Fibroblast of upper back skin (primary cell): Measurements from ENCODE around the gene WRNIP1.
"Not testable (repeated sequence)": the region's sequence is repeated elsewhere in the genome, so short reads cannot be mapped to it uniquely, and the experiment has no call there.

Experiments
- DNase-seq: peaks from one replicate; pipeline ENCODE4 v3.0.0-alpha.2; 2013

WRNIP1 gene

GRCh38 chr6:2786269-2786668 lies 21.1 kb downstream of the WRNIP1 start:
- DNase-seq = no peak

DNA sequence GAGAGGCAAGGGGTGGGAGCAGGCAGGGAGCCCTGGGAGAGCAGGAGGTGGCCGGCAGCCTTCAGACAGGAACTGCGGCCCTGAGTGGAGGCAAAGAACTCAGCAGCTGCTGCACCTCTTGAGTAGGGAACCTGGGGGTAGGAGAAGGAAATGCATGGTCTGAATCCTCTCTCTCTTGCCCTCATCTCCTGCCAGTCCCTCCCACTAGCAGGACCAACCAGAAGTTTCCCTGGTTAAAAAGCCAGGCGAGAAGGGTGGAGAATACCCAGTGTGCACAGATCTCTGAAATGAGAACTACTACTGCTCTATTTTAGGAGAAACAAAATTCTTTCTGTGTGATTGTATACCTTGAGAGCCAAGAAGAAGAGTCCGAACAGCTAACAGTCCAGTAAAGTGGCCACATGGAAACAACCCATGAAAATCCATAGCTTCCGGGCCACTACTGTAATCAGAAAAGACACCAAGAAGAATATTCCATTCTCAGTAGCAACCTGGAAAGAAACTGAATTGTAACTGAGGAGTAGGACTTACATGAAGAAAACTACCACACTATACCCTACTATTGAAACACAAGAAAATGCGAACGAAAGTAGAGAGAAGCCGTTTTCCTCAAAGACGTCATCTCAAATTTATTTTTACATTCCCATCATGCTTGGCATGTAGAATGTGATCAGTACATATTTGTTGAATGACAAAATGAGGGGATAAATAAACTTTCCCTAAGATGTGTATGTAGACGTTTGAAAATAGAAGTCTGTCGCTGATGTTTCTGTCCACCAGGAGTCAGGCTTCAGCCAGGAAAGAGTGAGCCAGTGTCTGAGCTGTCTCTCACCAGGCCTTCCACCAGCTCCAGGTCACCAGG lies 25.6 kb downstream of the WRNIP1 start:
- peak; percentile 78 for DNase-seq

DNA sequence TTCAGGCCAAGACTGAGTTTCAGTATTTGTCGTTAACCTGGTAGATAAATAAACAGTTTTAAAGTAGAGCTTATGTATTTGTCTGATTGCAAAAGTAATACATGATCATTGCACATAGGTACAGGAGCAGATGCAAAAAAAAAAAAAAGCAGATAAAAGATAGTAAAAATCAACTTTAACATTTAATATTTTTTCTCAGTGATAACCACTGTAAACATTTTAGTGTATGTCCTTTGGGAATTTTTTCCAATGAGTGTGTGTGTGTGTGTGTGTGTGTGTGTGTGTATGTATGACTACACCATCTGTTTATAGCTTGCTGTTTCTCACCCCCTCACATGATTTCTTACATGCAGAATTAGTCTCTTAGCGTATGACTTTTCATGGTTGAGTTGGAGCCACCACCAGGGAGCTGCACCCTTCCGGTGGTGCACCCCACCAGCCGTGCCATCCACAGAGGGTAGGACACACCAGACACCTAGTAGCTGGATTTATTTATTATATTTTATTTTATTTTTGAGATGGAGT lies 26.3 kb downstream of the WRNIP1 start:
- no peak for DNase-seq

GRCh38 chr6:2792330-2793110 lies 27.3 kb downstream of the WRNIP1 start:
- DNase-seq = peak; percentile 50

DNA sequence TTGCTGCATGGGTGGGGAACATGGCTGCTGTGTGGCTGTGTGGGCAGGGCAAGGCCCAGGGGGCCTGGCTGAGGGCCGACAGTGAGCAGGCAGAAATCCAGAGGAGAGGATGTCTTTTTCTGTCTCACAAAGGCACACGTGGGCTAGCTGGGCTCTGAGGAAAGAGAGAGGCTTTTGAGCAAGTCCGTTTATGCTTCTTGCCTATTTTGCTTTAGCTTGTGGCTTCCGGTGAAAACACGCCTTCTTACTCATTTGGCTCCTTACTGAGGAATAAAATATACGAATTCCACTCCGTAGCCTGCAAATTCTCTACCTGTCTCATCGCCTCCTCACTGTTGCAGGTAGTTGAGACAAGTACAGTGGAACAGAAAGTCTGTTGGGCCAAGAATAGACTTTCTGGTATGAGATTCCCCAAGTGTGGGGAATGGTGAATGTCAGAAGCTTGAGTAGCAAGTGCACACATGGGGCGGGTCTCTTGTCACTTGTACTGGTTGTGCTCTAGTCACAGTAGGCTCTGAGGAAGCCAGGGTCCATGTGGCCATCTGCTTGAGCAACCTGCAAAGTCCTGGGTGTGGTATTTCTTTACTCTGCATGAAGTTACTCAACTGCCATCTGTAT lies 28.4 kb downstream of the WRNIP1 start:
- DNase-seq = no peak

GRCh38 chr6:2794171-2794730 lies 29.1 kb downstream of the WRNIP1 start:
- peak; percentile 24 for DNase-seq

DNA sequence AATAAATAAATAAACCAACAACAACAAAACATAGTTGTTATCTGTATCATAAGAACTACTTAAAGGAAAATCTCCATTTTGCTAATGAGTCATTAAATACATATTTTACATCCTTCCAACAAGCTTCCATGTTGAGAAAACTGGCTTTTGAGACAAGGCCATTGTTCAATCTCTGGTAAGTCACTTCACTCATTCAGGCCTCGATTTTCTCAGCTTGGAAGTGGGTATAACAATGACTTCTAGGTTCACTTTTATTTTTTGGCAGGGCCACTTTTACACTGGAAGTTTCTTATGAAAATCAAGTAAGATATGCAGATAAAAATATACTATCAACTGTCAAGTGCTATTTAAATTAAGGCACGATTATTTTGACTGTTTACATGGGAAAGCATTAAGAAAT lies 30.0 kb downstream of the WRNIP1 start:
- DNase-seq = no peak

DNA sequence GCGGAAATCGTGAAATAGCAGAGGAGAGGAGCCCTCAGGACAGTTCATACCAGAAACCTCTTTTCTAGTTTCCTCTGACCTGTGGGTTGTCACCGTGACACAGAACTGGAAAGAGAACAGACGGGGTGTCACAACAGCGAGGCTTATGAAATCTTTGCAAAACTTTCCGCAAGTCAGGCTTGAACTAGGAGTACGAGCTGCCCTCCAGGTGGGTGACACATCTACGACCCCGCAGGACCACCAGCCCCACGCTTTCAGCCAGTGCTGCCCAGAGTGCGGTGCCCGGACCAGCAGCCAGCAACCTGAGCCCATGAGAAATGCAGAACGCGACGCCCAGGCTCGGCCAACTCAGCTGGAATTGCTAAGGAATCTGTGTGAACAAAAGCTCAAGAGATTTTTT lies 30.8 kb downstream of the WRNIP1 start:
- no peak for DNase-seq

DNA sequence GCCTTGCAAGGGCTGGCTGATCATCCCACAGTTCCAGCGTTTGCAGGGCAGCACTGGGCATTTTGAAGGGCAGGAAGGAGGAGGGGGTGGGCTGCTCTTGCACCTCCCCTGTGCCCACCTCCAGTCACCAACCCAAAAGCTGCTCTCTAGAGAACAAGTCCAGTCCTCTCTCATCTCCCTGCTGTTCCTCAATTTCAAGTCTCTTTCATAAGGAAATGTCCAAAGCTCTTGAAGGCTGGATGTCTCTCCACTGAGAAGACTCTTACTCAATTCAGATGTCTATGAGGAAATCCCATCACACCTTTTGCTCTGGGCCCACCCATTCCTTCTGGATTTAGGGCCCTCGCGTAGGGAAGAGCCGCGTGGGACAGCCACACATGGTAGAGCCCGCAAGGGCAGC lies 31.7 kb downstream of the WRNIP1 start:
- no peak for DNase-seq

GRCh38 chr6:2797564-2798031 lies 32.4 kb downstream of the WRNIP1 start:
- no peak for DNase-seq

DNA sequence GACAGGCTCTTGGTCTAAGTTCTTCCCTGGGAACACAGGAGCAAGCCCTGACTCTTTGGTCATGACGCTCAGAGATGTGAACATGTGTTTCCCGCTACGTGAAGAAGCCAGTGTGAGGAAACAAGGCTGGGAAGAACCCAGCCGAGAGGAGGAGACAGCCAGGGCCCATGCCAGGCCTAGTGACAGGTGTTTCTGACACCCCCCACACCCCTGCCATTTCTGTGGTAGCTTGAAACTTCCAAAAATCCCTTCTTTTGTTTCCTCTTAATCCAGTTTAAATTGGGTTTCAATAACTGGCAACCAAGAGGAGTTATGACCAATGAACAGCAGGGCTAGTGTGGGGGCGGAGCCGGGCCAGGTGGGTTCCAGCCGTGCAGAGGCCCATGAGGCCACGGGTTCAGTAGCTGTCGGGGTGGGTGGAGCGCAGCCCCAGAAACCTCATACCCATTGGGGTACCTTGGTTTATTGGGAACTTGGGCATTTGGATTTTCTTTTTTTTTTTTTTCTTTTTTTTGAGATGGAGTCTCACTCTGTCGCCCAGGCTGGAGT lies 33.5 kb downstream of the WRNIP1 start:
- no peak for DNase-seq

DNA sequence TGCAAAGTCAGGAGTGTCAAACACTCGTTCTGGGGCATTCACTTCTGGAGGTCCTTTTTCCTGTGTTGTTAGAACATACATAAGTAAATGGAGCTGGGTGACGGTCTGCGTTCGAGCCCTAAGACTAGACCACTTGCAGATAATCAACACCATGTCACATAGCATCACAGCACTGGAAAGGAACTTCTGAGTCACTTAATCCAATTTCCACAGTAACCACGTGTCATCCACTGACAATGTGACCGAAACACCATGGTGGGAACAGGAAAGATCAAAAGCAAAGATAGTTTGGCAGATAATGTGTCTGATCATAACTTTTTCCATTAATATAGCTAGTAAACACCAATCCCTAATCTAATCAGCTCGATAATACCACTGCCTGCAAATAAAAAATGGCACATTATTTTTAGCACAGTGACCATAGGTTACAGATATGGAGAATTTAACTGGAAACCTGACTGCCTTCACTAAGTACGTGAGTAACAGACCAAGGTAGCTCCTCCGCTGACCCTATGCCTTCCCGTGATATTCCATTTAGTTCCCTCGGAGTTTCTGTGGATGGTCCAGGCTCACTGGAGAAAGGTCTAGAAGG lies 34.8 kb downstream of the WRNIP1 start:
- DNase-seq = no peak

DNA sequence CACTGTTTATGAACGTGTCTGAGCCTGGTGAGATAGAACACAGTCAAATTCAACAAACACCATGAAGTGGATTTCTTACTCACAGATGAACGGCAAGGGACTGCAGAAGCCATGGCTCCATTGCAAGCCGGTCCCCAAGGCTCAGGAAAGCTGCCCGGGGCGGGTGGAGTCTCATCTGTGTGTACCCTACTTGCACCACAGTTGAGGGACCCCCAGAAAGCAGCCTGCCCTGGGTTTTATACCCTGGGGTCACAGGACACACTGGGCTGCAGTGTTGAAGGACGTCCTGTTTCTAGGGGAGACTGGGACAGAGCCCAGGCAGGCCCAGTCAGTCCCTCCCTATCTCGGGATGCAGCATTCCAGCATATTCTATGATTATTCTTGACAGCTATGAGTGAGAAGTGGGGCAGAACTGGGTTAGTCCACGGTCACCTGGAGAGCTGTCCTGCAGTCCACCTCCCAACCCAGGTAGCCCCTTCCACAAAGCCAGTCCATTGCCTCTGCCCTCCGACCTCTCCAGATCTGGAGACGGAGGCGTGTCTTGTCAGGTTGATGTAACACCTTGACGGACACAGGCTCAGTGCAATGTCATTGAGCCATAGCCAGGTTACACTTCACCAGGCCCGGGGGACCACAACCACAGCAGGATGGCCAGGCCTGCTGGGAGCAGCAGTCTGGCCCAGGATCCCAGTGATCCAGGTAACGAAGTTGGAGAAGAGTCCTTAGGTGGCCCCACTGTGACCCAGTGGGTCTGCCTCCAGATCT lies 35.5 kb downstream of the WRNIP1 start:
- no peak for DNase-seq

DNA sequence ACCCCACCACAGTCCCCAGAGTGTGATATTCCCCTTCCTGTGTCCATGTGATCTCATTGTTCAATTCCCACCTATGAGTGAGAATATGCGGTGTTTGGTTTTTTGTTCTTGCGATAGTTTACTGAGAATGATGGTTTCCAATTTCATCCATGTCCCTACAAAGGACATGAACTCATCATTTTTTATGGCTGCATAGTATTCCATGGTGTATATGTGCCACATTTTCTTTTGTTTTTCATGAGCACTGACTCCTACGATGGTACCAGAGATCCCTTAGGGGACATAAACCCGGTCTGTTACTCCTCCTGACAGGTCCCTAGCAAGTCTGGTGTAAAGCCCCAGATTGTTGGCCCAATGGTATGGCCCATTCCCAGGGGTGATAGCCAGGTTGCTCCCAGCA lies 36.5 kb downstream of the WRNIP1 start:
- DNase-seq = not testable (repeated sequence)

- DNase-seq = no peak
Measured at GRCh38 chr6:2802521-2803060, 37.4 kb downstream of the WRNIP1 start.

DNA sequence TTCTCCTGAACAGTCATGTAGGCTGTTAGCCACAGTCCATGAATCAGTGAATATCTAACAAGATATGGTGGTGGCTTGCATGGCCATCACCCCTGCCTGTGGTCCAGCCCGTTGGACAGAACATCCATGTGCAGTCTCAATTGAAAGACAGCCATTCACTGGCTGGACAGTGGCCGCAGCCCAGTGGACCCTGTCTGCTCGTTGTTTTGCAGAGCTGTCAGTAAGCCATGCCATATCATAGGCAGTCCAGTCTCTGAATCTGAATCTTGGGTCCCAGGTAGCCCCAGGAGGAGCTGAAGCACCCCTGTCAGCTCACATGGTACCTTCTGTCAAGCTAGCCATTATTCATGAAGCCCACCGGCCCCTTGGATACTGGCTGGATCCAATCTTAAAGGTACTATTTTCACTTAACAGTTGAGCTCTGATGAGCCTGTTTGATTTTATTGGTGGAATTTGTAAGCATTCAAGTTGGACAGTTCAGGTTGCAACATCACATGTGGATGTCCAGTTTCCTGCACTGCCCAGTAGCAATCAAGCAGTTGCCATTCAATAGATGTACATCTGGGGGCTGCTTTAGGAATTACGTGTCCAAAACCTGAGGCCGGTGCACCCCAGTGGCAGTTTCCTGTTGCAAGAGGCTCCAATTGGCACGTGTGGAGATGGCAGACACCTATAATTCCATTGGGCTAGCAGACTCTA lies 38.7 kb downstream of the WRNIP1 start:
- no peak for DNase-seq

- DNase-seq = no peak
Measured at GRCh38 chr6:2804516-2804915, 39.3 kb downstream of the WRNIP1 start.

- no peak for DNase-seq
Measured at GRCh38 chr6:2805031-2805430, 39.8 kb downstream of the WRNIP1 start.

GRCh38 chr6:2806644-2807043 lies 41.5 kb downstream of the WRNIP1 start:
- DNase-seq = no peak

GRCh38 chr6:2807342-2808090 lies 42.3 kb downstream of the WRNIP1 start:
- DNase-seq = no peak
